HG02981 (cell line): ENCODE data around the gene YDJC.
A peak's percentile ranks its signal among the peaks of the same experiment; 100 is the strongest.
"Not testable (repeated sequence)": the region's sequence is repeated elsewhere in the genome, so short reads cannot be mapped to it uniquely, and the experiment has no call there.

Experiments
- ATAC-seq: cut with Tn5 transposase; IDR thresholded peaks from one replicate; pipeline ENCODE4 v1.9.1; 2021; ENCODE audit warnings: mild to moderate bottlenecking, moderate library complexity; ENCODE audit not compliant: unreplicated experiment

YDJC gene

GRCh38 chr22:21611210-21611977 is 18.4 kb downstream of the YDJC start:
- ATAC-seq = no peak

- not testable (repeated sequence) for ATAC-seq
Measured at GRCh38 chr22:21609556-21610157, 20.2 kb downstream of the YDJC start.

DNA sequence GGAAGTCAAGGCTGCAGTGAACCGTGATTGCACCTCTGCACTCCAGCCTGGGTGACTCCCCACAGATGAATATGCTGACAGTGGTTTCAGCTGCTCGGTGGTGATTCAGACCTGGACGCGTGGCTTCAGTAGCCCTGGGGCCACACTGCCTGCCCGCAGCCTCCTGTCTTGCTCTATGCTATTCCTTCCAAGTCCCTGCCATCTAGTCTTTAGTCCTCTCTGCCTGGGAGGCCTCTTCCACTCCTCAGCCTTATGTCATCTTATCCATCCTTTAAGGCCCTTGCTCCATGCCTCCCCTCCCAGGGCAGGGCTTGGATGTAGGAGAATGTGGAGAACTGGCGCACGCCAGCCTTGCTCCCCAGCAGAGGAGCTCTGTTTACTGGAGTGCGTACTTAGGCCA is 23.0 kb downstream of the YDJC start:
- ATAC-seq = no peak

DNA sequence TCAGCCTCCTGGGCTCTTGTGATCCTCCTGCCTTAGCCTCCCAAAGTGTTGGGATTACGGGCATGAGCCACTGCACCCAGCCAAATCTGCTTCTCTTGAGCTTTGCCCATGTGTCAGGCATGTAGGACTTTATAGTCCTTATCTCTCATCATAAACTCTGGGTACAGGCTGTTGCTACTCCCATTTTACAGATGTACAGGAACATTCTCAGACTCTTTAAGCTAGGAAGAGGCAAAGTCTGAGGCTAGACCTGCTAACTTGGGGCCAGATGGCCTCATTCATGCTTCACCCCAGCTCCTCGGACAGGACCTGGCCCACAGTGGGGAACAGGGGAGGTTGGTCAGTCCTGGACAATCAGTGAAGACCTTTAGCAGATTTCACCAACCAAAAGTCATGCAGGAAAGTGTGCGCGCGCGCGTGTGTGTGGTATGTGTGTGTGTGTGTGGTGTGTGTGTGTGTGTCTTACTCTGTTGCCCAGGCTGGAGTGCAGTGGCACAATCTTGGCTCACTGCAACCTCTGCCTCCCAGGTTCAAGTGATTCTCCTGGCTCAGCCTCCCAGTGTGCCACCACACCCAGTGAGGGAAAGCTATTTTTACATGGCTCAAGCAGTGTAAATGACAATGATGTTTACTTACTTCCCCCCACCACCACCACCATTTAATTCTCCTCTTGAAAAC is 23.8 kb downstream of the YDJC start:
- no peak for ATAC-seq

DNA sequence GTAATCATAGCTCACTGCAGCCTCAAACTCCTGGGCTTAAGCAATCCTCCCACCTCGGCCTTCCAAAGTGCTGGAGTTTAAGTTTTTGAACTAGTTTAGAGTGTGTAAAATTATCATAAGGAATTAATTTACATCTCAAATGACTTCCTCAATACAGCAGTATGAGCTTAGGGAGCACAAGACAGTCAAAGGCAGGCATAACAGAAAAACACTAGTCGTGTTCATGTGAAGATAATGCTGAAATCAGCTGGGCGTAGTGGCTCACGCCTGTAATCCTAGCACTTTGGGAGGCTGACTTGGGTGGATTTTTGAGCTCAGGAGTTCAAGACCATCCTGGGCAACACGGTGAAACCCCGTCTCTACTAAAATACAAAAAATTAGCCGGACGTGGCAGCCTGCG is 25.8 kb downstream of the YDJC start:
- no peak for ATAC-seq

- no peak for ATAC-seq
Measured at GRCh38 chr22:21602579-21602978, 27.2 kb downstream of the YDJC start.

- no peak for ATAC-seq
Measured at GRCh38 chr22:21599053-21599893, 30.5 kb downstream of the YDJC start.

- no peak for ATAC-seq
Measured at GRCh38 chr22:21598302-21598701, 31.5 kb downstream of the YDJC start.

- ATAC-seq = not testable (repeated sequence)
Measured at GRCh38 chr22:21596356-21597135, 33.3 kb downstream of the YDJC start.

- no peak for ATAC-seq
Measured at GRCh38 chr22:21594865-21595452, 34.9 kb downstream of the YDJC start.

GRCh38 chr22:21593406-21594232 is 36.2 kb downstream of the YDJC start:
- ATAC-seq = no peak

DNA sequence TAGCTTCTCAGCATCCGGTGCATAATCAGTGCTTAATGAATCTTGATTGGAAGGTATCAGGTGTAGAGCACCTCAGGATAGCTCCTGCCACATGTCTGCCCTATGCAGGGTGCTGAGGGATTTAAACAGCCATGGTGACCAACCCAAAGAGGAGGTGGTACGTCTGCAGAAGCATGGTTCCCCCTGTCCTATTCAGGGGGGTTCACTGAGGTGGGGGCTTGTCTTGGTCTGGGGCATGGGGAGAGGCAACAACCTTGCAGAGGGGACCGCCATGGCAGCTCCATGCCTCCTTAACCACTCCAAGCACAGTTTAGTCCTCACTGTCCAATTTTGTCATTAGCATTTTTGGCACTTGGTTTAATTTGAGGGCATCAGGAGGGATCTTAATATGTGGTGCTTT is 37.4 kb downstream of the YDJC start:
- ATAC-seq = no peak

GRCh38 chr22:21591695-21592094 is 38.1 kb downstream of the YDJC start:
- no peak for ATAC-seq

DNA sequence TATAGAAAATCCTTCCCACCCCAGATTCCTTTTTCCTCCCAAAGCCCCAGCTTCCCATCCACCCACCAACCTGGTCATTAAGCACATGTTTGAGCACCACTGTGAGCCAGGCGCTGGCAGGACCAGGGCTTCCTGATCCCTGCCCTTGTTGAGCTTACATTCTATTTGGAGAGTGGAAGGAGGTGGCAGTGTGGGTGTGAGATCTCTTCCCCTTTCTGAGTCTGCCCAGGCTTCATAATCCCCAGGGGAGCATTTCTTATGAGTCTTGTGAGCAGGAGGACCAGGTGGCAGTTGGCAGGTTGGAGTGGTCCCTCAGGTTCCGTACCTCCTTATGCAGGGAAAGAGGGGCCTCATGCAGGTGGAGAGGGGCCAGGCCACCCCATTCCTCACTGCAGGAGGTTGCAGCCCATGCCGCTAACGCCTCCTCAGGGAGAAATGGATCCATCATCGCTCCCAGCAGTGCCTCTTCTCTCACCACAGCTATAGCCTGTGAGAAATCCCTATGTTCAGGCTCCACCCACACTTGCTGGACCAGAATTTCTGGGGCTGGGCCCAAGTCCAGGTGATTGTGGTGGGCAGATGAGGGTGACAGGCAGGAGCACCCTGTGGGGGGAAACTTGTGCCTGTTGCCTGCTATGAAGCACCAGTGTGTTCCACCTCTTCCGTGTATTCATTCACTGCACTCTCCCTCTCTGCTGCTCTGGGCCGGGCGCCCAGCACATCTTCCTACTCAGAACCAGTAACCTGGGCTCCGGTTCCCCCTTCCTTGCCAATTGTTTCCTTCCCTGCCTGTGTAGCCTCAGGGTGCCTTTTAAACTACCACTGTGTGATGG is 38.8 kb downstream of the YDJC start:
- ATAC-seq = no peak

DNA sequence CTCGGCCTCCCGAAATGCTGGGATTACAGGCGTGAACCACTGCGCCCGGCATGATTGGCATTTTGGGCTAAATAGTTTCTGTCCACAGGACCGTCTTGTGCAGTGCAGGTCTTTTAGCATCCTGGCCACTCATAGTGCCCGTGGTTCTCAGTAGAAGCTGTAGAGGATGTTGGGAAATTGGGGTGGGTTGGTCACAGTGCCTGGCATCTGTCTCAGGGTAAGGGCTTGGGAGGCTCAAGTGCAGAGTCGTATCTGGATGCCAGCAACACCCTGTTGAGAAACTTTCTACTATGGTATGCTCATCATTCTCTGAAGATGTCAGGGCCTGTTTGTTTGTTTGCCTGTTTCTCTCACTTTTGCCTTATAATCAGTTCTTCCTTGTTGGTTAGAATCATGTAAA is 40.4 kb downstream of the YDJC start:
- no peak for ATAC-seq

- ATAC-seq = peak; percentile 87
Measured at GRCh38 chr22:21587803-21588611, 41.8 kb downstream of the YDJC start.

DNA sequence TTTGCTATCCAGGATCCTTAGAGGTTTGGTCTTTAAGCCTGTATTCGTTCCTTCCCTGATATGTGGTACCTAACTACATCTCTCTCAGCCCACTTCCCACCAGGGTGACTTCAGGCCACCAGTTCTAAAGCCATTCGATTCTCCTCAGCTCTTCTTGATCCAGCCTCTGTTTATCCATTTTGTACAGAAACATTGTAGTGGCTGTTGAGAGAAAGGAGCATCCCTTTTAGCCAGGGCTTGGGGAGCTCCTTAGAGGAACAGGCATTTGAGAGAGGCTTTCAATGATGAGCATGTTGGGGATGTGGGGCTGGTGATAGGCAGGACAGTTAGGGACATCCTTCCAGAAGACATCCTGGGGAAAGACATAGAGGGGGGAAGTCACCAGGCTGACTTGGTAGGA is 44.4 kb downstream of the YDJC start:
- ATAC-seq = no peak
